Activated naive CD4-positive, alpha-beta T cell treated with Interleukin-2 at 50 U/mL for 16 hours (primary cell): ENCODE results near the gene DTWD2.
"Not testable (repeated sequence)": the region's sequence is repeated elsewhere in the genome, so short reads cannot be mapped to it uniquely, and the experiment has no call there.

Experiments used
- DNase-seq: peaks from one replicate; pipeline ENCODE4 v3.0.0-alpha.2; 2020

The DTWD2 gene

DNA sequence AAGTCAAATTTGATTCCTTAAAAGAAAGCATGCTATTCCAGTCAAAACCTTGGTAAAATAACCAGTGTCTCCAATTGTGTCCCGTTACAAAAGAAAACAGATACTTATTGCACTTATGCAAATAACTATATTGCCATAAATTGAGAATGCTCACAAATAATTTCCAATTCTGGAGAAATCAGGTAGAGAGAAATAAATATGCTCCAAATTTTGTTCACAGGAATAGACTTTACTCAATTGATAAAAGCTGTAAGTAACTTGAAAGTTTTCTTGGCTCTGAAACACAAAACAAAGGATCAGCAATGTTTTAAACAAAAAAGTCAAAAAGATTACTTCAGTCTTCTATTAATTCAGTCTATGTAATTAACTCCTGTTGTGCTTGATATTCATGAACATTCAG lies 7.8 kb upstream of the DTWD2 start:
- no peak for DNase-seq

DNA sequence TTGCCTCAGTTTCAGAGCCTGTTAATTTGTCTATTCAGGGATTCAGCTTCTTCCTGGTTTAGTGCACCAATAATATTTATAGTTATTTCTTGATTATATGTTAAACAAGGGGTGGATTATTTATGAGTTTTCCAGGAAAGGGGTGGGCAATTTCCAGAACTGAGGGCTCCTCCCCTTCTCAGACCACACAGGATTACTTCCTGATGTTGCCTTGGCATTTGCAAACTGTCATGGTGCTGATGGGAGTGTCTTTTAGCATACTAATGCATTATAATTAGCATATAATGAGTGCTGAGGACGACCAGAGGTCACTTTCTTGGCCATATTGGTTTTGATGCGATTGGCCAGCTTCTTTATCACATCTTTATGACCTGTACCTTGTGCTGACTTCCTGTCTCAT lies 6.2 kb upstream of the DTWD2 start:
- no peak for DNase-seq

DNA sequence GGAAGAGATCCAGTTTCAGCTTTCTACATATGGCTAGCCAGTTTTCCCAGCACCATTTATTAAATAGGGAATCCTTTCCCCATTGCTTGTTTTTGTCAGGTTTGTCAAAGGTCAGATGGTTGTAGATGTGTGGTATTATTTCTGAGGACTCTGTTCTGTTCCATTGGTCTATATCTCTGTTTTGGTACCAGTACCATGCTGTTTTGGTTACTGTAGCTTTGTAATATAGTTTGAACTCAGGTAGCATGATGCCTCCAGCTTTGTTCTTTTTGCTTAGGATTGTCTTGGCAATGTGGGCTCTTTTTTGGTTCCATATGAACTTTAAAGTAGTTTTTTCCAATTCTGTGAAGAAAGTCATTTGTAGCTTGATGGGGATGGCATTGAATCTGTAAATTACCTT lies 4.8 kb upstream of the DTWD2 start:
- DNase-seq = not testable (repeated sequence)

DNA sequence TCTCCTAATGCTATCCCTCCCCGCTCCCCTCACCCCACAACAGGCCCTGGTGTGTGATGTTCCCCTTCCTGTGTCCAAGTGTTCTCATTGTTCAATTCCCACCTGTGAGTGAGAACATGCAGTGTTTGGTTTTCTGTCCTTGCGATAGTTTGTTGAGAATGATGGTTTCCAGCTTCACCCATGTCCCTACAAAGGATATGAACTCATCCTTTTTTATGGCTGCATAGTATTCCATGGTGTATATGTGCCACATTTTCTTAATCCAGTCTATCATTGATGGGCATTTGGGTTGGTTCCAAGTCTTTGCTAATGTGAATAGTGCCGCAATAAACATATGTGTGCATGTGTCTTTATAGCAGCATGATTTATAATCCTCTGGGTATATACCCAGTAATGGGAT lies 3.7 kb upstream of the DTWD2 start:
- not testable (repeated sequence) for DNase-seq

DNA sequence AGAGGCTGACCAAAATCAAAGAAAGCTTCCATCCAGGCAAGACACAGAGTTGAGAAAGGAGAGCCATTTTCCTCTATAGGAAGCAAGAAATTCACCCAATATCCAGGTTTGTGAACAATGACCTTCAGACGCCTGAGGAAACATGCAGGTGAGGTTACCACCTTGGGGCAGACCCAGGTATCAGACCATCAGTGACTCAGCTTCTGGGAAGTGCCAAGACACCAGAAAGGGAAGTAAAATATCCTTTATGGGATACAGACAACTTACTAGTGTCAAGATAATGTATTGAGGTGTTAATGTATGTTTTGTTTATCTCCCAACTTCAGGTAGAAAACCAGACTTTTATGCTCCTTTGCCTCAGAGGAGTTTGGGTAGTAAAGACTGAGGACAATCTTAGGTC lies 2.2 kb upstream of the DTWD2 start:
- no peak for DNase-seq

DNA sequence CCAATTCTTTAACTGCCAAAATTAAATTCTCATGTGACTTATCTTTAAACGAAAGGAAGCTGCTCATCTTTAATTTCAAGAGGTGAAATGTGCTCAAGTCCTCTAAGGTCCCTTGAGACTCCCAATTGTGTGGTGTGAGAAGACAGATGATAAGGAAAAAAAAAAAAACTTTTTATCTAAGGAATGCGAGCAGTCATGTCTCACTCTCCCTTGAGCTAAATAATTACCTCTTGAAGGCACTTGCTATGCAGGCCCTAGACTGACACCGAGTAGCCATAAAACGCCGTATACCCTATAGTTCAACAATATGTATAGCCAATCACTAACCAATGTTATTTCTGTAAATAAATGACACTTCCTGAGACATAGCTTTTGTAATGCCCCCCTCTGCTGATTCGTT lies 1.5 kb upstream of the DTWD2 start:
- DNase-seq = no peak

DNA sequence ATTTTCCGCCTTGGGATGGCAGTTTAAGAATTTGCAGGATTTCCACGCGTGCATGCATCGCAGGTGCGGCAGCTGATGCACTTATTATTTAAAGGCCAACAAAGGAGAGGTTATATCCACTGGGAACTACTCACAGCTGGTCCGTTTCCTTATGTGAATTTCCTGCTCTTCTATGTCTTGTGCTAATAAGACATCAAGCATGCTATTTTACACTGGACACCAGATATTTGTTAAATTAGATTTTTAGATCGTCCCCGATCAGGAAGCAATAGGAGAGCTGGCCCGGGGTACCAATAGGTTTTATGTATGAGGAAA lies 476 bp upstream of the DTWD2 start:
- no peak for DNase-seq

DNA sequence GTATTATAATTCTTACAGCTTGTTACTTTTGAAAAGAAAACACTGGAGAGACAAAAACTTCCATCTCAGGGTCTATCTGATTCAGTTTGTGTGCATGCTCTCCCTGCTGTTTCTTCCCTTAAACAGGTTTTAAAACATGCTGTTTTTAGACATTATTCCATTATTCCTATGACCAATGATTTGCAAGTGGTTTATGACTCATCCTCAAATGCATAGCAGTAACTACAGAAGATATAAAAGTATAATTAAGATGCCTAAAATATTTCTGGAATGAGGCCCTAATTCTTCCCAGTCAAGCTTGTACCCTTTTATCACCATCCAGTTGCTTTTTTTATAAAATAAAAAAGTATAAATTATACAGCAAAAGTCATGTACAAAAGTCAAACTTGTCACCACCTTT lies 3.7 kb downstream of the DTWD2 start:
- DNase-seq = no peak

DNA sequence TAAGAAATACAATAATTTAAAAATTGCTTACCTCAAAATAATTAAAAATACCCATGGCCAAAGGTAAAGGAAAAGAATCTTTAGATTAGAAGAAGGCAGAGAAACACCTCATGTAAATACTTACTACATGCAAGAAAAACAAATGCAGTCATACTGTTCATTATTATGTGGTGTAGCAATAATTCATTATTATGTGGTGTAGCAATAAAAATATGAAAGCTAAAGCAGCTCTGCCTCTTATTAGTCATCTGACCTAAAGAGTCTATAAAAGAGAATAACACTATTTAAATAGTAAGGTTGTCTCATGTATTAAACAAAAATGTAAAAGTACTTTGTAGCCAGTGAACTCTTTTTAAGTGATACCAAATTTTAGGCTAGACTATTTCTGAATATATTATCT lies 6.6 kb downstream of the DTWD2 start:
- DNase-seq = no peak

DNA sequence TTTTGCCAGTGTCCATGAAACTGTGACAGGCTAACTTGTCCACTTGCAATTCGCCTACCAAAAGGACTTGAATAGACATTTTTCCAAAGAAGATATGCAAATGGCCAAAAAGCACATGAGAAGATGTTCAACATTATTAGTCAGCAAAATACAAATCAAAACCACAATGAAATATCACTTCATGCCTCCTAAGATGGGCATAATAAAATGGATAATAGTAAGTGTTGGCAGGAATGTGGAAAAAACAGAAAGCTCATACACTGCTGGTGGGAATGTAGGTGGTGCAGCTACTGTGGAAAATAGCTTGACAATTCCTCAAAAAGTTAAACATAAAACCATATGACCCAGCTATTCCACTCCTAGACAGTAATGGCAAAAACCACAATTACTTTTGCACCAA lies 7.9 kb downstream of the DTWD2 start:
- no peak for DNase-seq

DNA sequence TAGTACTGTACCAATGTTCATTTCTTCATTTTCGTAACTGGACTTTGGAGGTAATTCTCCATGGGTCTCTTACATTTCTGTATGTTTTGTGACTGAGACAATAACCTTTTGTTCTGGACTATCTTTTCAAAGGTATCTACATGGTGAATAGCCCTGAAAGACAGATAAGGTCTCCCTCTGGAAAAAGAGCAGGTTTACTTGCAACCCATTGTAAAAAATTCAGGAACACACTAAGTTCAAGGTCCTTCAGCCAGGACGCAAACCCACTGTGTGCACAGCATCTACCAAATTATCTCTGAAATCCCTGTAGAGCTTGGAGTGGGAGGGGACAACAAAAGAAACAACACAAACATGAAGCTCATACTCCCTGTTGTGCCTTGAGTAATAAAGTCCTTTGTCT lies 8.3 kb downstream of the DTWD2 start:
- no peak for DNase-seq

DNA sequence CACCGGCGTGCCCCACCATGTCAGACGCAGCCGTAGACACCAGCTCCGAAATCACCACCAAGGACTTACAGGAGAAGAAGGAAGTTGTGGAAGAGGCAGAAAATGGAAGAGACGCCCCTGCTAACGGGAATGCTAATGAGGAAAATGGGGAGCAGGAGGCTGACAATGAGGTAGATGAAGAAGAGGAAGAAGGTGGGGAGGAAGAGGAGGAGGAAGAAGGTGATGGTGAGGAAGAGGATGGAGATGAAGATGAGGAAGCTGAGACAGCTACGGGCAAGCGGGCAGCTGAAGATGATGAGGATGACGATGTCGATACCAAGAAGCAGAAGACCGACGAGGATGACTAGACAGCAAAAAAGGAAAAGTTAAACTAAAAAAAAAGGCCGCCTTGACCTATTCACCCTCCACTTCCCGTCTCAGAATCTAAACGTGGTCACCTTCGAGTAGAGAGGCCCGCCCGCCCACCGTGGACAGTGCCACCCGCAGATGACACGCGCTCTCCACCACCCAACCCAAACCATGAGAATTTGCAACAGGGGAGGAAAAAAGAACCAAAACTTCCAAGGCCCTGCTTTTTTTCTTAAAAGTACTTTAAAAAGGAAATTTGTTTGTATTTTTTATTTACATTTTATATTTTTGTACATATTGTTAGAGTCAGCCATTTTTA lies 14.4 kb downstream of the DTWD2 start:
- not testable (repeated sequence) for DNase-seq

DNA sequence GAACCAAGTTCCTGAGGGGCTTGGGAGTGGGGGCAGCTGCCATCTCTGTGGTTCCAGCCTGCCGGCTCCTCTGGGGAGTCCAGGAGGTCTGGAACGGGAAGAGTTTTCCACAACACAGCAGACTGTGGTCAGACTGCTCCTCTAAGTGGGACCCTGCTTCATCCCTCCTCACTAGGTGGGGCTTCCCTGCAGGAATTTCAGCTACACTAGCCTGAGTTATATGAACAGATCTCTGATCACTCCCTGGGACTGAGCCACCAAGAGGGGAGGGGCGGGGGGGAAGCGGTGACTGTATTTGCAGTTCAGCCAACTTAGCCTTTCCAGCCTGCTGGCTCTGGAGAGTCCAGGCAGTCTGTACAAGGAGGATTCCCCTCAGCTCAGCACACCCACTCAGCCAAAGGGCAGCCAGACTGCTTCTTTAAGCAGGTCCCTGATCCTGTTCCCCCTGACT lies 19.4 kb downstream of the DTWD2 start:
- no peak for DNase-seq

DNA sequence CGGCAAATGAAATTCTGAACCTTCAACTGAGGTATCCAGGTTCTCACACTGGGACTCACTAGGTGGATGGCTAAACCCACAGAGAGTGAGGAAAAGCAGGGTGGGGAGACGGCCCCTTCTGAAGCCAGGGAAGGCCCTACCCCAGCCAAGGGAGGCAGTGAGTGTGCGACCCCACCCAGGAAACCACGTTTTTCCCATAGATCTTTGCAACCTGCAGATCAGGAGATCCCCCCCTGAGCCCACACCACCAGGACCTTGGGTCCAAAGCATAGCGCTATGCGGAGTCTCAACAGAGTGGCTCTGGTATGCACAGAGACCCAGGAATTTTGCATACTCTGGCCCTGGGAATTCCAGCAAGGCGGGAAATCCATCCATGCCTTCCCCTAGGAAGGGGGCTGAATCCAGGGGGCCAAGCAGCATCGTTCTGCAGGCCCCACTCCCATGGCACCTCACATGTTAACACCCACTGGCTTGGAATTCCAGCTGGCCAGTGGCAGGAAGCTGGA lies 19.9 kb downstream of the DTWD2 start:
- DNase-seq = no peak

DNA sequence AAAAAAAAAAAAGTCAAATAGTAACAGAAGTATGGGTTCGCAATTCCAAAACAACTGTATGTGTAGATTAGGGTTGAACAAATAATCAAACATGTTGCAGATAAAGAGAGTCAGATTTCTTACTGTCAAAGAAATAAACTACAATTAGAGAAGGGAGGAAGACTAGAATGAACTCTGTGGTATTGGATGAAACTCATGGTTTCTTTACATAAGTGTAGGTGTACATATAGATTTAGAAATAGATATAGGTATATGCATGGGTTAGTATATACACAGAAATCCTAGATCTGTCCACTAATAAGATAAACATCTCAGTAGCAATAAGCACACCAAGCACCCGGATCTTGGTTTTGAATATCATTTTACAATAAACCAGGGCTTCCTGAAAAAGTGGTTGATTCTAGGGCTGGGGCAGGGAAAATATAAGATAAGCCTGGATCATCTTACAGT lies 21.3 kb downstream of the DTWD2 start:
- DNase-seq = no peak

DNA sequence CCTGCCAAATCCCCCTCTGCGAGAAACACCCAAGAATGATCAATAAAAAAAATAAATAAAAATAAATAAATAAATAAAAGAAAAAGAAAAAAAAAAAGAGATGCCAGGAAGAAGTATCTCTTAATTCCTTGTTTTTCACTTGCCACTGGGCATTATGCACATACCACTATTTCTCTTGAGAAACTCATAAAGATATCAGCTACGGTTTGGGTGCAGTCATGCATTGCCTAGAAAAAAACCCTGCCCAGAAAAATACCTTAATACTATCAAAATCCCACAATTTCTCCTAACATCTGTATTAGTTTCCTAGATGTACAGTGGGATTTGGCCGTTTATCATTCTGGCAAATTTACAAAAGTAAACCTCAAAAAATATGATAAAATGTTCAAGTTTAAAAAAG lies 22.5 kb downstream of the DTWD2 start:
- DNase-seq = no peak

DNA sequence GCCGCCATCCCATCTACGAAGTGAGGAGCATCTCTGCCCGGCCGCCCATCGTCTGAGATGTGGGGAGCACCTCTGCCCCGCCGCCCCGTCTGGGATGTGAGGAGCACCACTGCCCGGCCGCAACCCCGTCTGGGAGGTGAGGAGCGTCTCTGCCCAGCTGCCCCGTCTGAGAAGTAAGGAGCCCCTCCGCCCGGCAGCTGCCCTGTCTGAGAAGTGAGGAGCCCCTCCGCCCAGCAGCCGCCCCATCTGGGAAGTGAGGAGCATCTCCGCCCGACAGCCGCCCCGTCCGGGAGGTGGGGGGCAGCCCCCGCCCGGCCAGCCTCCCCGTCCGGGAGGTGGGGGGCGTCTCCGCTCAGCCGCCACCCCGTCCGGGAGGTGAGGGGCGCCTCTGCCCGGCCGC lies 23.4 kb downstream of the DTWD2 start:
- not testable (repeated sequence) for DNase-seq

DNA sequence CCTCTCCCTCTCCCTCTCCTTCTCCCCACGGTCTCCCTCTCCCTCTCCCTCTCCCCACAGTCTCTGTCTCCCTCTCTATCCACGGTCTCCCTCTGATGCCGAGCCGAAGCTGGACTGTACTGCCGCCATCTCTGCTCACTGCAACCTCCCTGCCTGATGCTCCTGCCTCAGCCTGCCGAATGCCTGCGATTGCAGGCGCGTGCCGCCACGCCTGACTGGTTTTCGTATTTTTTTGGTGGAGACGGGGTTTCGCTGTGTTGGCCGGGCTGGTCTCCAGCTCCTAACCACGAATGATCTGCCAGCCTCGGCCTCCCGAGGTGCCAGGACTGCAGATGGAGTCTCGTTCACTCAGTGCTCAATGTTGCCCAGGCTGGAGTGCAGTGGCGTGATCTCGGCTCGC lies 24.0 kb downstream of the DTWD2 start:
- DNase-seq = not testable (repeated sequence)

DNA sequence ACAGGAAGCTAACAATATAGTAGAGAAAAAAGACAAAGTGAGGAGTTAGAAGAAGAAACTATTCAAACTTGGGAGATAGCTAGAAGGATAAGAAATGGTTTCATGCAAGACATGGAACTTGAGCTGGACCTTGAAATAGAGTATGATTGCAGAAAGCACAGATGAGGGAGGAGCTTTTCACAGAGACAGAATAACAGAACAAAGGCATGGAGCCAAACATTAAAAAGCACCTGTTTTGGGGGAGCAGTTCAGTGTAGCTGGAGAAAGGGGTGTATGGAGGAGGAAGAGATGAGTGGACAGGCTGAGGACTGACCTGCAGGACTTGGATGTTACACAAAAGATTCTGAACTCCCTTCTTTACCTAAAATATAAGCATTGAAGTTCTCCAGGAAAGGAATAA lies 25.2 kb downstream of the DTWD2 start:
- no peak for DNase-seq

DNA sequence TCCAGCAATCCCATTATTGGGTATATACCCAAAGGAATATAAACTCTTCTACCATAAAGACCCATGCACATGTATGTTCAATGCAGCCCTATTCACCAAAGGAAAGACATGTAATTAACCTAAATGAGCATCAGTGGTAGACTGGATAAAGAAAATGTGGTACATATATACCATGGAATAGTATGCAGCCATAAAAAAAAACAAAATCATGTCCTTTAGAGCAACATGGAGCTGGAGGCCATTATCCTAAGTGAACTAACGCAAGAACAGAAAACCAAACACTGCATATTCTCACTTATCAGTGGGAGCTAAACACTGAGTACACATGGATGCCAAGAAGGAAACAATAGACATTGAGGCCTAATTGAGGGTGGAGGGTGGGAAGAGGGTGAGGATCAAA lies 27.8 kb downstream of the DTWD2 start:
- DNase-seq = no peak

DNA sequence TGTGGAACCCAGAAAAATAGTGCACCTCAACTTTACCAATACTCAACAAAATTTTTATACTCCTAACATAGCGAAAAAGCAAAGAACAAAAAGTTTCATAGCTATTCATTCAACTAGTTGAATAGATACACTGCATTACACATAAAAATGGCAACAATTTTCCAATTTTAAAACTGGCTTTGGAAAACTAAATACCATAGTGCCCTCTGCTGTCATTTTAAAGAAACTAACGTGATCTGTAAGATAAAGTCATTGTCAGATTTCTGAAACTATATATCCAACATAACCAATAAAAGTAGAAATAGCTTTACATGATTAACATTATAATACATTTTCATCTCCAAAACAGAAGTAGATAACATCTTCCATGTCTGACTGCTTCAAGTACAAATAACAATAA lies 31.6 kb downstream of the DTWD2 start:
- DNase-seq = no peak

DNA sequence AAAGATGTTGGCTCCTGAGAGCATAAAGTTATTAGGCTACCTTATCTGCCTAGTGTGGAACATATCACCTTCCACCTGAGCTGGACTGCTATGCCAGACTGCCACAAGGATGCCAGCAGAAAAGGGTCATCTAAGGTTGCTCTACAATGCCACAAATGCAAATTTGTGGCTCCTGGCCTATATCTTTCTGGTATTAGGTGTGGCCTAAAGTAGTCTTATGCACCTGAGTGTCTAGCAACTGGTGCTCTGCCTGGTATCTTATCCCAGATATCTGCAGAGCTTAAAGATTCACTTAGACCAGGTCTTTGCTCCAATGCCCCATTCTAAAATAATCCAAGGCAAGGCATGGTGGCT lies 34.7 kb downstream of the DTWD2 start:
- no peak for DNase-seq

DNA sequence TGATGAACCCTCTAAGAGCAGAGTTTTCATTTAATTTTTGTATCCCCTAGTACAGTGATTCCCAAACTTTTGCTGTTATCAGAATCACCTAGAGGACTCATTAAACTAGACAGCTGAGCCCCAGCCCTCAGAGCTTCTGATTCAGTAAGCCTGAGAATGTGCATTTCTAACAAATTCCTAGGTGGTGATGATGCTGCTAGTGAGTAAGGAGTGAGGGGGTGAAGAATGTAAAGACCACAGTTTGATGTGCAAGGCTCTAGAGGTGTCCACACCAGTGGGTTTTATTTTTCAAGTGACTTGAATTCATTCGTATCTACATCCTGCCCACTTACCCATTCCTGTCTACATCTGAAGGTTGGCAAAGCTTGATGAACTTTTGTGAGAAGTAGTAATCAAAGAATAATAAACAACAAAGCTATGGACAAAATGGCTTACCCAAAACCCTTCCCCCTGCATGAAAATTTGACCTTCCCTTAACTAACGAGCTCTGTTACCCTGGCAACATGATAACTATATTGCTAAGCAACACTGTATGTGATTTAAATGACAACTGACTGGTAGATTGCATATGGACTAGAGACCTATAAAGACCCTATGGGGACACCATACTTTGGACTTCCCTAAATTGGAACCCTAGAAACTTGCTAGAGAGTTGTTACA lies 35.2 kb downstream of the DTWD2 start:
- DNase-seq = no peak

DNA sequence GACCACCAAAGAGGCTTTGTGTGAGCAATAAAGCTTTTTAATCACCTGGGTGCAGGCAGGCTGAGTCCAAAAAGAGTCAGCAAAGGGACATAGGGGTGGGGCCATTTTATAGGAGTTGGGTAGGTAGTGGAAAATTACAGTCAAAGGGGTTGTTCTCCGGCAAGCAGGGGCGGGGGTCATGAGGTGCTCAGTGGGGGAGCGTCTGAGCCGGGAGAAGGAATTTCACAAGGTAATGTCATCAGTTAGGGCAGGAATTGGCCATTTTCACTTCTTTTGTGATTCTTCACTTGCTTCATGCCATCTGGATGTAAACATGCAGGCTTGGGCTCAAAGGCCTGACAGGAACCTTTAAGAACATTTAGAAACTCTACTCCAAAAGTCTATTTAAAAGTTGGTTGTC lies 36.0 kb downstream of the DTWD2 start:
- DNase-seq = not testable (repeated sequence)

DNA sequence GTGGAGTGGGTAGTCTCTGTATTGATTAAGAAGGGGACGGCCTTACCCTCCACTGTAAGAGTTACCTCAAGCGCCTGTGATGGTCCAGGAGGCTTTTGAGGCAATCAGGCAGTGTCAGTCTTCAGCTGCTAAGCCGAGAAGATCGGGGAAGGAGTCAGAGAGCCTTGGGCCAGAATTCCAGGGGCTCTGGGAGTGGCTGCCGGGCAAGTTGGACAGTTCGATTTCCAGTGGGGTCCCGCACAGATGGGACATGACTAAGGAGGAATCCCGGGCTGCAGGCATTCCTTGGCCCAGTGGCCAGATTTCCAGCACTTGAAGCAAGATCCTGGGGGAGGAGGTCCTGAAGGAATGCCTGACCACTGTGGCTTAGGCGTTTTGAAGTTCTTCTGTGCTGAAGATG lies 38.0 kb downstream of the DTWD2 start:
- DNase-seq = not testable (repeated sequence)
